ENCODE results near the gene MACROD1.

GRCh38 chr11:64198511-64198910 lies 32.6 kb upstream of the MACROD1 start:
- TF ChIP-seq MYC (CRISPR knock-in tag; IDR thresholded peaks at IDR 0.05; ENCODE audit: borderline replicate concordance) (no peak), MAZ (IDR thresholded peaks at IDR 0.05; ENCODE audit: borderline replicate concordance, low read depth, low read length) (no peak), MAZ (CRISPR knock-in tag; IDR thresholded peaks at IDR 0.05; ENCODE audit: low read depth) (no peak), THAP7 (CRISPR knock-in tag; IDR thresholded peaks at IDR 0.05) (no peak), POLR2A (IDR thresholded peaks at IDR 0.05; ENCODE audit: insufficient read depth in 1 of 2, low read depth in 2 of 2, low read length in 2 of 2) (no peak)

All from HepG2 (cell line).